Activated CD4-positive, CD25-positive, alpha-beta regulatory T cell treated with anti-CD3 and anti-CD28 coated beads, Interleukin-2, amount 50 U/mL, for 16 hours (primary cell): ENCODE measurements around the gene FAAP20.

Source experiments
- DNase-seq: peaks from one replicate; pipeline ENCODE4 v3.0.0-alpha.2; 2020; ENCODE audit warnings: low read depth, low spot score

FAAP20 gene, protein sequence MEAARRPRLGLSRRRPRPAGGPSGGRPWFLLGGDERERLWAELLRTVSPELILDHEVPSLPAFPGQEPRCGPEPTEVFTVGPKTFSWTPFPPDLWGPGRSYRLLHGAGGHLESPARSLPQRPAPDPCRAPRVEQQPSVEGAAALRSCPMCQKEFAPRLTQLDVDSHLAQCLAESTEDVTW

GRCh38 chr1:2194319-2194897 is at the start of gene FAAP20:
Gene FAAP20, minus strand, starts transcription at chr1:2194772. Its CDS starts 23 bp downstream, at chr1:2194749.
- DNase-seq: peak; percentile 52

DNA sequence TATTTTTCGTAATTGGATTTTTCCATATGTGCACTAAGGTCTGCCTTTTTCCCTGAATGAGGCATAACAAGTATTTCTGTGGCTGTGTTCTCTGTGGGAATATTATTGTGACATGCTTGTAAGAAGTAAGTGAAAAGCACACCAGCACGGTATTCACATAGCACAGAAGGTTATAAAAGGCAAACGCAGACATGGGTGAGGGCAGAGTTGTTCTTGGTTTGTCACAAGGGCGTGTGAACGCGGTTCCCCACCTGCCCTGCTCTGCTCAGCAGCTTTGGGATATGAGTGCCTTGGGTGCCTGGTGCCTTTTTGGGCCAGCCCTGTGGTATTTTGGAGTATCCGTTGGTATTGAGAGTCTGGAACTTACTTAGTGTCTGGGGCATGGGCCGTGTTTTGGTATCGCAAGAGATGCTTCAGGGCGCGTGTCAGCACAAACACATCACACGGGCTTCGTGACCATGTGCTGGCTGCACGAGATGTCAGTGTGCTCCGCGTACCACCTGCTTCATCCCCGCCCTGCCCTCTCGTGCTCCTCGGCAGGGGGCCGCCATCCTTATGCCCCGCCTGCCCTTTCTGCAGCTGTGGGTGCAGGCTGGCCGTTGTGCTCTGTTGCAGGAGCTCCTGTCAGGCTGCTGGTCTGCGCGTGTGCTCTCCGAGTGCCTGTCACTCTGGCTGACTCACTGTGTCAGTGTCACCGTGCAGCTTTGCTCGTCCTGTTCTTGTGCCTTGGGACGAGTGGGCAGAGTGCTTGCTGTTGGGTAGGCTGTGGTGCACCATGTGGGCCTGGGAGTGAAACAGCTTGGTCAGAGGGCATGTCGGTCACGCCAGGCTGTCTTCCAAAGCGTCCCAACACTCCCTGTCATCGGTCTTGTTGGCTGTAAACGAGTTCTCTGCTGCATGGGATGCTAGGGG is 48.5 kb upstream of the FAAP20 start:
- no peak for DNase-seq

DNA sequence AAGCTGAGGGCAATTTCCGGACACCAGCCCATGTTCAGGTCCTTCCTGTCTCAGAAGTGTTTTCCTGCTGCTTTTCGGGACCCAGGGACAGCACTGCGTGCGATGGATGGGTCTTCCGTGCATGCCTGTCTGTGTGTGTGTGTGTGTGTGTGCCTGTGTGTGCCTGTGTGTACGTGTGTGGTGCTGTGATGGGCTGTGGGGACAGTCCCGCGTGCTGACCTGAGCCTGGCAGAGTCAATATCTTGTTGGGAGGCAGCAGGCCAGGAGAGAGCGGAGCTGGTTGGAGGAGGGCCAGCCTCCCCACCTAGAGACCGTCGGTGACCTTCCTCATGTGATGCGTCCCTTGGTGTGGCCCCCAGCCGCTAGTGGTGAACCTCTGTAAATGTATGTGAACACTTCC is 47.2 kb upstream of the FAAP20 start:
- DNase-seq: no peak

DNA sequence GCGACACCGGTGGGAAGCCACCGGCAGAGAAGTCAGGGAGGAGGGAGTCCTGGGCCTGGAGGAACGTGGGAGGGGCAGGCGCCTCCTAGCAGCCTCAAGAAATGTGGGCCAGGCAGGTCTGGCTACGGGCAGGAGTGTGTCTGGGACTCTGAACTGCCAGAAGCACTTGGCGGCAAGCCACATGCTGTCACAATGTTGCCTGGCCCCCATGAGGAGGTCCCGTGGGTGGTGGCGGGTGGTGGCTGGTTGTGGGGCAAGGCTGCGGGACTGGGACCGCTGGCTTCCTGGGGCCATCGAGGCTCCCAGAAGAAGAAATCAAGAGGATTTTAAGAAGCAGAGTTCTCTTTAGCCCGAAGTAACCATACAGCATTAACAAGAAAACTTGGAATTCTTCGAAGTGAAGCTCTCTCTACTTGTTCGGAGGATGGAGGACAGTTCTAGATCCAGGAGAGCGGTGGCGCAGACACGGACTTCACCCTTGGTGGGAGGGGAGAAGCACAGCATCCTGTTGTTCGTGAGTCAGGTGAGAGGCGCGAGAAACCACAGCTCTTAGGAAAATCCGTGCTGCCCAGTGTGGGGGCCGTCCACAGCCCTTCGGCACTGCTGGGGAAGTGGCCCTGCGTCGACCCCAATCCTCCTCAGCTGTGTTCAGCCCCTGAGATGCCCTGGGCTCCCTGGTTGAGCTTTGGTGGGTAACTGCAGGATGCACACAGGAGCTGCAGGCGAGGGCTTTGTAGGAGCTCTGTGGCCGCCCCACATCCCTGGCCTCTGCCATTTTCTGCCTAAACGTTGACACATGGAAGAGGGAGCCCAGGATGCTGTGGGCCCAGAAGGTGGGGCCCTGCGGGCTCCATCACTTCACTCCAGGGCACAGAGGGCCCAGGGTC is 45.9 kb upstream of the FAAP20 start:
- DNase-seq: no peak

- DNase-seq: no peak
These were observed 44.9 kb upstream of the FAAP20 start for GRCh38 chr1:2239384-2239985.

- no peak for DNase-seq
These were observed 44.4 kb upstream of the FAAP20 start for GRCh38 chr1:2239013-2239370.

DNA sequence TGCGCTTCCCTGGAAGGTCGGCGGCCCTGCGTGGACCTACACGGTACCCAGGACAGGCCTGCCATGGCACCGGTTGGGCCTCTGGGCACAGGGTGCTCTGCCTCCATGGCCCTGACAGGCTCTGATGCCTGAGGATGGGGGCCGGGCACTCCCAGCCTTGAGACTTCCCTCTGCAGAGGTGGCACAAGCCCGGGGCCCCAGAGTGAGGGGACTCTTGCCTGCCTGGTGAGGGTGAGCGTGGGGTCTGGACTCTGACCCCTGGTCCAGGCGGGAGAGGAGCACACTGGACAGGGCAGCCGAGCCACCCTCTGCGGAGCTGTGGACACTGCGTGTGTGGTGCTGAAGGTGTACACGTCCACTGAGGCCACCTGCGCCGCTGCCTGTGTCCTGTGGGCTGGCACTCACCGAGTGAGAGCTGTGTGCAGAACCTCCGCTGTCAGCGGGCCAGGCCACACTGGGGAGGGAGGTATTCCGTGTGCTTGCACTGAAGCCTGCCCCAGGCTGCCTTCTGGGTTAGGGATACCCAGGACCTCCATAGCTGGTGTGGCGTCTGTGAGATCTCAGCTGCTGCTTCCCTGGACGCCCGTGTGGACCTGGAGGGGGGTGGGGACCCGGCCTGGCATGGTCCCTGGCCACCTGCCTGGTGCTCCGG is 43.9 kb upstream of the FAAP20 start:
- DNase-seq: no peak

DNA sequence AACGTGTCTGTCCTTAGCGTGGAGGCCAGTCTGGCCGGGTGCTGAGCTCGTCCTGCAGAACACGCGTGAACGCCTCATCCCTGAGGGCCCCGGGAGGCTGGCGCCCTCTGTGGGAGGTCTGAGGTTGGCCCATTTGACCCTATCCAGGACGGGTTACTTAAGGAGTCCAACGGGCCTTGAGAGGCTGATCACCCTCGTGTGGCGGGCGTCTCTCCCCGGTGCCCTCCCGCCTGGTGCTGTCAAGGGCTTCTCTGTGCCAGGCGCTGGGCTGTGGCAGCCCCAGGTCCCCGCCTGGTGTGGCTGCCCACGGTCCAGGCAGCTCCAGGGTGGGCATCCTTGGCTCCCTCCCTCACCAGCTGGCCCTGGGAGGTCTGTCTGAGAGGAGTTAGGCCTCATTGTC is 43.2 kb upstream of the FAAP20 start:
- DNase-seq: no peak

DNA sequence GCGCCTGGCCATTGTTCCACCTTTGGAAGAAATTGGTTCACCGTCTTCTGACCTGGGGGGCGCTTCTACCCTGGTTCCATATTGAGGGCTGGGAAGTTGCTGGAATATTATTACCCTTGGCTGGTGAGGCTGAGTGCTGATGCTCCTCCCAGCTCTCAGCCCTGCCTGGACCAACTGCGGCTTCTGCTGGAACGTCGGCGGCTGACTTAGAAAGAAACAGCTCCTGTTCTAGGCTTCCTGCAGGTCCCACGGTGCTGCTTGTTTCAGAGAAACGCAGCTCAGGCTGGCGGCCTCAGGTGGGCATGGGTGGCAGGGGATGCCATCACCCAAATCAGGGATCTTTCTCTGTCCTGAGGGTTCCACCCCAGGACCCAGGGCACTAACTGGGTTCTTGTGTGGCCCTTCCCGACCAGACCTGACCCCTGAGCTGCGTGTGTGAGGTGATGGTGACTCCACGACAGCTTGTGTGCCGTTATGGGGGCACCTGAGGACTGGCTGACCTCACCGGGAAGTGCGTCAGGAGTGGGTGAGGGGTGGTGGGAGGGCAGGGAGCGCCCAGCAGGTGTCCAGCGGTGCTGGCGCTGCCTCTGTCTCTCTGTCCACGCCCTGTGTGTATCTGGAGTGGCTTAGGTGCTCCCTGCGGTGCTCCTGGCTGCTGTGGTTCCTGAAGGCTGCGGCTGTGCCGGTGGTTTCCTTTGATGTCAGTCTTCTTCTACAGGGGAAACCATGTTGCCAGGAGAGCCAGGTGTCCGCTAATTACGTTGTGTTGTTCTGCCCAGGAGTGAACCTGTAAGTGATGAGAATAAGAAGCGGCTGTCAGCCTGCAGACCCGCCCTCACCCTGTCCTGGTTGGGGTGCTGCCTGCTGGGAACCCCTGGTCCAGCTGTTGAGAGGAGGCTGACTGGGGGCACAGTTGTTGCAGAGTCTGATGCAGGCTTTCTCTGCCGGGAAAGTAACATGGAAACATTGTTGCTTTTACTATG is 42.4 kb upstream of the FAAP20 start:
- no peak for DNase-seq

GRCh38 chr1:2235300-2235998 is 40.9 kb upstream of the FAAP20 start:
- DNase-seq: no peak

DNA sequence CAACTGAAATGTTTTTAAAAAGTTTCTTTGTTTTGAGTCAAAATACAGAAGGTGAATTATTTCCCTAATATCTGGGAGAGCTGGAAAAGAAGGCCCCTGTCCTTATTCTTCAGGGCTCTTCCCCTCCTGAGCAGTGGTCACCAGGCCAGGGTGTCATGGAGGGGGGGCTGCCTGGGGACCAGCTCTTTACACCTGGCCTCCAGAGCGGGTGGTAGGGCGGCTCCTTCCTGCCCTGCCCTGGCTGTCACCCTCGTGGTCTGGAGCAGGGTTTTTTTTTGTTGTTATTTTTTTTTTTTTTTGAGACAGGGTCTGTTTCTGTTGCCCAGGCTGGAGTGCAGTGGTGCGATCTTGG is 40.2 kb upstream of the FAAP20 start:
- no peak for DNase-seq

DNA sequence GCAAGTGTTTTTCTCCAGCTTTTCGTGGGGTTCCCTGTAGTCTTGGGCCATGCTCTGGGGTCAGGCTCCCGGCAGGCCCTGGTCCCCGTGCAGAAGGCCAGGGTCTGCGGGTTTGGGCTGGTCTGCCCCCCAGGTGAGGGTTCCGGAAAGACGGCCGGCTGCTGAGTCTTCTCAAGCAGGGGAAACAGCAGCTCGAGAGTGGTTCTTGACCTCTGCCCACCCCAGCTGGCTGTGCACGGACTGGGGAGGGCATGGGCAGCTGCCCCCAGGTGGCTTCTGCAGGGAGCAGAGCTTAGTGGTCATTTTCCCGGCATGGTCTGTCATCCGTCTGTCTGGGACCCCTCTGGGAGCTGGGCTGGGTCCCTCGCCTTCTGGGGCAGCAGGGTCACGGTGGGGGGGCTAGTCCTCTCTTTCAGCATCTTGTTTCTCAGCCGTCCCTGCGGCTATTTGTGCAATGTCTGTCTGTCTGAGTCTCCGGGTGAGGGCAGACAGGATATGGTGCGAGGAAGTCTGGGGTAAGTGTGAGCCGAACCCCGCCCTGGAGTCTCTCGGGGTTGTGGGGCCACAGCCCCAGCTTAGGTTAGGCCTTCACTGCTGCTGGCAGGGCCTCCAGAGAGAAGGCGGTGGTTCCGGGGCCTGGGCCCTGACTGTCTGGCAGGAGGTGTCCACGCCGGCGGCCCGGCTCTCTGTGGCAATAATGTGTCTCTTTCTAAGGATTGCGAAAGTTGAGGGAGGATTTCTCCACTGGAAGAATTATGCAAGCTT is 39.6 kb upstream of the FAAP20 start:
- no peak for DNase-seq

GRCh38 chr1:2233468-2233867 is 38.9 kb upstream of the FAAP20 start:
- DNase-seq: no peak

GRCh38 chr1:2232916-2233438 is 38.4 kb upstream of the FAAP20 start:
- DNase-seq: no peak

DNA sequence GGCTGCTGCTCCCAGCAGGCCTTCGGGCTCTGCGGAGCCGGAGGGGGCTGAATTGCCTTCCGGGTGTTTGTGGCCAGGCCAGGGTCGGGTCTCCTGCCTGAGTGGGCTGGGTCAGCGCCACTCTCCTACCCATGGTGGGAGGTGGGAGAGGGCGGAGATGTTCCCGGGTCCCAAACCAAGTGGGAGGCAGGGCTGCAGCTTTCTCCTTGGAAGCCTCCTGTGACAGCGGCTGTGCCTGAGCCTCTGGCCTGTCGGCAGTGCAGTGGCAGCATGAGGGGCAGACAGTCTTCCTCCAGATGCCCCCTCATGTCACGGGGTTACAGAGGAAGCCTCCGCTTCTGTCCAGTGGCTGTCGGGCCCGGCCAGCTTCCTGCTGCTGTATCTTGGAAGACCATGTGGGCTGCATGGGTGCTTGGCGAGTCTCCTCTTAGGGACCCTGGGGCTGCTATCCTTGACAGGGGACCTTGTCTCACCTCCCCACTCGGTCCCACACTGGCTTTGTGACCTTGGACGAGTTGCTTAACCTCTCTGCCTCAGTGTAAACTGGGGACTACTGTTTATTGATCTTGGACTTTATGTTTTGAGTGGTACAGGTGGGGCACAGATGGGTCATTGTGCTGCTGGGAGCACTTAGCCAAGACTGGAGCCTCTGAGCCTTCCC is 37.8 kb upstream of the FAAP20 start:
- DNase-seq: no peak

DNA sequence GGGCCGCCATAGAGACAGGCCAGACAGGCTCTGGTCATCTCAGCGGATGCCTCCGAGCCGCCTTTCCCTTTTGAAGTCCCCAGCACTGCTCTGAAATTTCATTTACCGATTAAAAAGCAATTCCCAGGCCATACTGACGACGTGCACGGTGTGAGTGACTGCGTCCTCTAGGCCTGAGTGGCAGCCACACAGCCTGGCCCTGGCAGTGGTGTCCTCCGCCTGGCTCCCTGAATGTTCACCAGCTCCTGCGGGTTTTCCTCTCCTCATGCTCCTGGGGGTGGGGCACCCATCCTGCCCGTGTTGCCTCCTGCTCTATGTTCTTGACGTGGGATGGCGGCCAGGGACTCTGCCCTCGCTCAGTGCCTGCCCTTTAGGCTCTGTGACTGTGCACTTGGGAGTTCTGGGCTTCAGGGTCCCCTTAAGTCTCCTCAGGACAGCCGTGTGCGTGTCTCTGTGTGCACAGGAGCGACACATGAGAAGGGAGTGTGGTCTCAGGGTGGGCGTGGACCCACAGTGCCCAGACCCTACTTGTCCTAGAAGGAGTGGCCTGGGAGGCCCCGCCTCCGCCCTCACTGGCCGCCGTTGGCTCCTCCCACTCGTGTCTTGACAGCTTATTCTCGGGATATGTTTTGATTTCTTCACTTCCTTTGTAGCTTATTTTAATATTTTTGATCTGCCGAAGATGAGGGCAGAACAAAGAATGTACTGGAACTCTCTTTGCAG is 37.1 kb upstream of the FAAP20 start:
- DNase-seq: peak; percentile 53
